ENCODE data around the gene SENP3.

GRCh38 chr17:7538891-7539545 lies 22.7 kb upstream of the SENP3 start:
- TF ChIP-seq CTCF (conservative IDR thresholded peaks at IDR 0.05; ENCODE audit: low read depth, low read length): no peak
- TF ChIP-seq RAD21 (IDR thresholded peaks at IDR 0.05; ENCODE audit: low read length): no peak
- TF ChIP-seq POLR2A (IDR thresholded peaks at IDR 0.05; ENCODE audit: low read depth, low read length): no peak
- no peak for TF ChIP-seq MAZ (IDR thresholded peaks at IDR 0.05; ENCODE audit: borderline replicate concordance, low read depth, low read length)

All from IMR-90 (cell line).